Epidermal melanocyte (primary cell): ENCODE results near the gene ZDHHC3.

Experiments used
- DNase-seq: peaks from one replicate; pipeline ENCODE4 v3.0.0; 2011; ENCODE audit warnings: low spot score; ENCODE audit not compliant: insufficient read length

ZDHHC3 gene, protein sequence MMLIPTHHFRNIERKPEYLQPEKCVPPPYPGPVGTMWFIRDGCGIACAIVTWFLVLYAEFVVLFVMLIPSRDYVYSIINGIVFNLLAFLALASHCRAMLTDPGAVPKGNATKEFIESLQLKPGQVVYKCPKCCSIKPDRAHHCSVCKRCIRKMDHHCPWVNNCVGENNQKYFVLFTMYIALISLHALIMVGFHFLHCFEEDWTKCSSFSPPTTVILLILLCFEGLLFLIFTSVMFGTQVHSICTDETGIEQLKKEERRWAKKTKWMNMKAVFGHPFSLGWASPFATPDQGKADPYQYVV

DNA sequence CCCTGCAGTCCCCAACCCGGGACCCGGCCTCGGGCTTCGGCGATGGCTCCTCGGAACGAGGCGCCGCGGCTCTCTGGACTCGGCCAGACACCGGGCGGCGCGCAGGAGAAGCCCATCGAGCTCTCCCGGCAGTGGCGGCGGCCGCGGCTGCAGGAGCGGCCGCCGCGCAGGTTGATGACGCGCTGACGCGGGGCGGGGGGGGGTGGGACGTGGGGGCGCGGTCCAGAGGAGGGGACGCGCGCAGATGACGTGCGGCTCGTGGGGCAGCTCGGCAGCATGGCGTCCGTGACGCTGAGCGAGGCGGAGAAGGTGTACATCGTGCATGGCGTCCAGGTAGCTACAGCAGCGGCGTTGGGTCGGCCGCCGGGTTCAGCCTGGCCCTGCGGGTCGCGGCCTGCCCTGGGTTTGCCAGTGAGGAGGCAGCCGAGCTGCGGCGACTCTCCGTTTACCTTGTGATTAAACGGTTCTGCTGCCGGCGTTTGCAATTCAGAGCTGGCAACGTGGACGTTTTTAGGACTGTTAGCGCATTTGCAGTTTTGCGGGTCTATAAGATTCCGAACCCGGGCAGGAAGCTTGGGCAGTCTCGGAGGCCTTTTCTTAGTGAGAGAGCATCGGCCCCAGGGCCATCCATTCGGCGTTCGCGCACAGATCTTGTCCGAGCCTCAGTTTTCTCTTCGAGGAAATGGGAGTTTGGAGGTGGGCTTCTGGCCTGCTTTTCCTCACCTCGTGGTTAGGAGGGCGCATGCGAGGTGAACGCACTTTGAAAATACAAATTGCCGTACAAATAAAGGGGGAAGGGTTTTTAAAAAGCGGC, at the start of gene ZDHHC3, which contains the start of gene EXOSC7:
Gene ZDHHC3 (minus strand): TSS at position 173 of the 814 bp plus-strand sequence. CDS start 16,738 bp downstream, outside the sequence.
Gene EXOSC7 (plus strand): TSS at position 243 of the 814 bp plus-strand sequence. CDS start 34 bp downstream, at position 277.
- DNase-seq = peak; percentile 89

DNA sequence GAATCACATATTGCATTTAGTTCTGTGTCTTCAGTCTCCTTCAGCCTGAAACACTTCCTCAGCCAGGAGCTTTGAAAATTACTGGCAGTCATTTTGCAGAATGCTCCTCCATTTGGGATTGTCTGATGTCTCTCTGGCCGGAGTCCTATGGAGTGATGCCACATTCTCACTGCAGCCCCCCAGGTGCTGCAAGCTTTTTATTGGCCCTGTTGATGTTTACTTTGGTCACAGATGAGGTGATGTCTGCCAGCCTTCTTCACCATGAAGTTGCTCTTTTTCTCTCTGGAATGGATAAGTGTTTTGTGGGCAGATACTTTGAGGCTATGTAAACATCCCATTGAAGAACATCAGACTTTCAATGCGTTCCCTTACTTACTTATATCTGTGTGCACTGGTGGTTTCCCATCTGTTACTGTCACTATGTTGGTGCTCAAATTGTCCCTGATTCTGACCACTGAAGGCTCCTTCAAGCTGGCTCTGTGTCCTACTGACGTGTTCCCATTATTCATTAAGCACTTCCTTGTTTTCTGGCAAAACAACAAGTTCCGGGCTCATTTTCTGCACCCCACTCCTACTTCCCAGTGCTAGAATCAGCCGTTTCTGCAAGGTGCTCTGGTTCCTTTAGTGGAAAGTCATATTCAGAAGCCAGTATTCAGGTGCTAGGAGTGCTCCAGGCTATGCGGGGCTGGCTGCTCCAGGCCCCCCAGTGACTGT, 48.7 kb upstream of the ZDHHC3 start:
- DNase-seq = no peak

- DNase-seq = no peak
Measured at GRCh38 chr3:45023675-45024074, 47.7 kb upstream of the ZDHHC3 start.

DNA sequence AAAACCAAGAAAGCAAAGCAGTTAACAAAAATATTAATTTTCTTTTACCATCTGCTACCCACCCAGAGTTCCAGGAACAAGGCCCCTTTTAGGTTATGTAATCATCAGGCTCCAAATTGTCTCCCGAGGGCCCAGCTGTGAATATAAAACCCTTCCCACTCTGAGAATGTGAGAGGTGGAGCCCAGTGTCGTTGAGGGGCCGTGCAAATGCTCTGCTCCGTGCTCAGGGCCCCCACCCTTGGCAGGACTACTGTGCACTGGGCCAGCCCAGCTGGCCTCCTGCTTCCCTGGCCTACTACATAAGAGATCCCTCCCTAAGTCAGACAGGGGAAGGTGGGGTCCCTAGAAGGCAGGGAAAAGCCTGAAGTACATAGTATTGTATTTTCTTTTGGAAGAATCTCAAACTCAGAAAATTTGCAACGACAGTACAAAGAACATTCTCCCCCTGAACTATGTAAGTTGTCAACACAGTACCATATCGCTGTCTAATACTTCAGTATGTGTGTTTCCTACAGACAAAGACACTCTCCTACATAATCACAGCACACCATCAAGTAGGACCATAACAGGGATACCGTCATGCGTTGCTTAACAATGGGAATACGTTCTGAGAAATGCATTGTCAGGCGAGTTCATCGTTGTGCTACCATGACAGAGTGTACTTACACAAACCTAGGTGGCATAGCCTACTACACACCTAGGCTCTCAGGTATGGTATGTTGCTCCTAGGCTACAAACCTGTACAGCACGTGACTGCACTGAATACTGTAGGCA, 45.7 kb upstream of the ZDHHC3 start:
- no peak for DNase-seq

DNA sequence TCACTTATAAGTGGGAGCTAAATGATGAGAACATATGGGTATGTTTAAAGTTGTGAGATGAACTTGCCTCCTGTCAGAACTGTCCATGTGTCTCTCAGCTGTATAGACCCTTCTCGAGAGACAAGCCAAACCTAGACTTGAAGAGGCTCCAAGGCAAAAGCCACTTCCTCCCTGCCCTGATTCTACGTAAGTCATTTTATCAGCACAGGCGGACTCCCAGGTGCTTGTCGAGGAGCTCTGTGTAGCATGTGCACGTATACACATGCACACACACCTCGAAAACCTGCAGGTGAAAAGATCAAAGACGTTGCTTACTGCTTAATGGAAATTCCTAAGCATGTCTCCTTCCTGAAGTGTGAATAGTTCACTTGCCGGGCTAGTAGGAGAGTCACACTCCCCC, 44.6 kb upstream of the ZDHHC3 start:
- DNase-seq = no peak

GRCh38 chr3:45017821-45018220, 41.8 kb upstream of the ZDHHC3 start:
- DNase-seq = no peak

- DNase-seq = no peak
Measured at GRCh38 chr3:45016916-45017315, 40.9 kb upstream of the ZDHHC3 start.

DNA sequence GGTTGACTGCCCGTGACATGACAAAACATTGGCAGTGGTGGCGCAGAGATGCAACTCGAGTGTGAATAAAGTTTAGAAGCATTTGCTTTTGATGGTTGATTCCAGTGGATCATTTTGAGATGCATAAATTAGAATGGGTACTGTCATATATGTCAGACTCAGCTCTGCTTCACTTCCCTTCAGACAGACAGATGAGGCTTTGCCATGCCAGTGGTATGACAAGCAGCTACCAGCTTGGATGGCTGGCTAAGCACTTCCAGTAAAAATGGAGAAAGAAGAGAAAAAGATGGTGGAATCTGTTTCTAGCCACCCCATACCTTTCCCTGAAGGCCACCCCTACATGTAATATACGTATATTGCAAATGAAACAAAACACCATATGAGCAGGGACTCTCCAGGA, 36.6 kb upstream of the ZDHHC3 start:
- no peak for DNase-seq

- DNase-seq = peak; percentile 74
Measured at GRCh38 chr3:45011756-45012508, 36.0 kb upstream of the ZDHHC3 start.

DNA sequence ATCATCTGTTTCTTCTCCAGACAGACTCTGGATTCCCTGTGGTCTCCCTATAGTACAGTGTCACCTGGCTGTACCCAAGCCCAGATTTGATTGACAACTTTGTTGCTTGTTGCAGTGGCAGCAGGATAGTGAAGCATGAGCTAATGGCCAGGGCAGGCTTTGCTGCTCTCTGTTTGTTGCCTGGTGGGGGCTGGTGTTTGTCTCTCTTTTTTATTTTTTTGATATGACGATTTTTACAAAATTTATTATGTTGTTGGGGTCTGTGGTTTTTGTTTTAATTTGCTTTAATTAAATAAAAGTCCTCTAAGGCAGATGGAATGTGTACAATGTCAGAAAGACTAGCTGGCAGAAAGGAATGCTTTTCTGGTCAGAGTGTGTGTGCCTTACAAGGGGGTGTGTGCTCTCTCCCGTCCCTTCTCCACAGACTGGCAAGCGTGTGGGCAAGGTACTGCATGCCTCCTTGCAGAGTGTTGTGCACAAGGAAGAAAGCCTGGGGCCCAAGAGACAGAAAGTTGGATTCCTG, 34.9 kb upstream of the ZDHHC3 start:
- peak; percentile 59 for DNase-seq

GRCh38 chr3:45009868-45010267, 33.9 kb upstream of the ZDHHC3 start:
- DNase-seq = no peak

DNA sequence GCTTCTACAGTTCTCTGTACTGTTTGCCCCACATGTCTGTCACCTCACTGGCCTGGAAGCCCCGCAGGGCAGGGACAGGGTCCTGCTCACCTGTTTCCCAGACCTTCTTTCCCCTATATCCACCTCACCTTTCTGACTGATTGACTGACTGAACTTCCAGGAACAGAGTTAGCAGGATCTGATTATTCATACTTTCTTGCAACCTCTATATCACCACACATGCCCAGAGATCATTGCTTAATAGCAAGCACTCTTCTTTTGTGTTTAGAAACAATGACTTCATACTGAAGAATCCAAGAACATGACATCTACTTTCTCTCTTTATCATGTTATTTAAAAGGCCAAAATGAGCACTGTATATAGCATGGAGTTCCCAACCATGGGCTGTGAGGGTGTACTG, 32.1 kb upstream of the ZDHHC3 start:
- DNase-seq = peak; percentile 50

DNA sequence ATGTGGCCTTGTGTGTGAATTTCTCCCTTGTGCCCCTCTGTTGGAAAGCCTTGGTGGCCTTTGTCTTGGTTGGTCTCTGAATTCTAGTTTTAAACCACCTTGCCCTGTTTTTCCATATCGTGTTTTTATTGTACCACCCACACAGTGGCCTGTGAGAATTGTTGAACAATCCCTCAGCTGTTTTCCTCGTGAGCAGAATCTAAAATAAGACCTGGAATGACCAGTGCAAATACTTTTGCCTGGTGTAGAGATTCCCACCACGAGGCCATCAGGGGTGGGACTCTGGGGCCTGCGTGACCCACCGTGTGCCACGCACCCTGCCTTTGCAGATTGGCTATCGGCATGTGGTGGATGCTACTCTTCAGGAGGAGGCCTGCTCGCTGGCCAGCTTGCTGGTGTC, 31.1 kb upstream of the ZDHHC3 start:
- DNase-seq = no peak

DNA sequence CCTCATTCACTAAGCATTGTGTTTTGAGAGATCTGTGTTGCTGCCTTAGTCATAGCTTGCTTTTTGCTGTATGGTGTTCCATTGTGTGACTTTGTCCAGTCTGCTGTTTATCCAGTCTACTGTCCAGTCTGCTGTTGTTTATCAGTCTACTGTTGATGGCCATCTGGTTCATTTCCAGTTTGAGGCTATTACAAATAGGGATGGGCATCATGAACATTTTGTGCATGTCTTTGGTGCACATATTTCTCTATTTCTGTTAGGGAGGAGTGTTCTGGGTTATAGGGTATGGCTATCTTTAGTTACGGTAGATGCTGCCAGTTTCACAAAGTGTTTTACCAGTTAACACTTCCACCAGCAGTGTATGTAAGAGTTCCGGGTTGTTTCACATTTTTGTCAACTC, 27.9 kb upstream of the ZDHHC3 start:
- DNase-seq = no peak

- no peak for DNase-seq
Measured at GRCh38 chr3:45003406-45003805, 27.4 kb upstream of the ZDHHC3 start.

DNA sequence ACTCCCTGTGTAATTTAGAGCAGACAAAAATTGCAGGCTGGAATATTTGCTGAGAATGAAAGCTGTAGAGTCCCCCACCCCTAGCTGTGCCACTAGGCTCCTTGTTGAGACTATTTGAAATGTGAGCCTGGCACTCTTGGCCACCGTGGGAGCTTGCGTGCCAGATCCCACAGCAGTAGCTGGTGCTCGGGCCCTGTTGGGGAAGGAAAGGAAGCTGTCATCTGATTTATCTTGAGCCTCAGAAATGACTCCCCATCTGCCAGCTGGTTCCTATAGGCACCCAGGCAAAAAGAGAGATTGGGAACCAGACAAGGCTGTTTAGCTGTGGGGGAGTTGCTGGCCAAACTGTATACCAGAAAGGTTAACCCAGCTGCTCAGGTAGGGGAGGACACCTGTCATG, 26.7 kb upstream of the ZDHHC3 start:
- no peak for DNase-seq

DNA sequence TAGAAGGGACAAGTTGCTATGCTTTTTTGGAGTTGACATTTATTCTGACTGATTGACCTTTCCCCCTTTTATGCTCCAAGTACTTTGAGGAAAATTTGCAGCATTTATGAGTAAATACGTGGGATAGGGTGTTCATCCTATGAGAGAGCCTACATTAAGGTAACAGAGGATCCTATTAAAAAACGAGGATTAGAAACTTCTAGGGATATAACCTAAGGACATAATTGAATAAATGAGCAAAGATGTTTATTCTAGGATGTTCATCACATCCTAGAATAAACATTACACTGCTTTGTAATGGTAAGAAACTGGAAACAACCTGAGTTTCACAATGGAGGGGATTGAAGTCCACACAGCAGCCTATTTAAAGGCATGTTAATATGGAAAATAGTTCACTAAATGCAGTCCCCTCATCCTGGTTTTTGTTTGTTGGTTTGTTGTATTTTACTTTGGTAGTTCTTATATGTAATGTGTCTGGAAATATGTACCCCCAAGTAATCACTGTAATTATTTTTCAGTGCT, 26.2 kb upstream of the ZDHHC3 start:
- no peak for DNase-seq

GRCh38 chr3:45001738-45002137, 25.8 kb upstream of the ZDHHC3 start:
- no peak for DNase-seq

GRCh38 chr3:45000823-45001222, 24.8 kb upstream of the ZDHHC3 start:
- DNase-seq = no peak

DNA sequence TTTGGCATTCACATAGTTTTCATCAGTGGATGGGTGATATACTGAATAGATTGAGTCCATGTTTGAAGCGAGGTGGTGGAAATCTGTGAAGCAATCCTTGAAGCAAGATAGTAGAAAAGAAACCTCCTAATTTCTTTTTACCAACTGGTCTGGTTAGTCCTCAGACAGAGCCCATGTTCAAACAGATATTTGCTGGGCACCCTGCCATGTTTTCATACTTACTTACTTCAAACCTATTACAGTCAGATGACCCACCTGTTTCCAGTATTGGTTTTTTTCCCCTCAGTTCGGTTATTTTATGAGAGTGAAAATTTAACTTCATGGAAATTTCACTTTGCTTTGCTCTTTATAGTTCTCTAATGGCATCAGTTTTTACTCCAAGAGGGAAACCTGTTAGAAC, 23.8 kb upstream of the ZDHHC3 start:
- no peak for DNase-seq
